Measurements from ENCODE around the gene PRRG1. TPM values are rescaled to one million over a fixed set of nuclear protein-coding genes. Genes with fewer than 3 reads are reported as not detected.

Gene PRRG1
- total RNA-seq, 1 donor, result 15.3 TPM

DNA sequence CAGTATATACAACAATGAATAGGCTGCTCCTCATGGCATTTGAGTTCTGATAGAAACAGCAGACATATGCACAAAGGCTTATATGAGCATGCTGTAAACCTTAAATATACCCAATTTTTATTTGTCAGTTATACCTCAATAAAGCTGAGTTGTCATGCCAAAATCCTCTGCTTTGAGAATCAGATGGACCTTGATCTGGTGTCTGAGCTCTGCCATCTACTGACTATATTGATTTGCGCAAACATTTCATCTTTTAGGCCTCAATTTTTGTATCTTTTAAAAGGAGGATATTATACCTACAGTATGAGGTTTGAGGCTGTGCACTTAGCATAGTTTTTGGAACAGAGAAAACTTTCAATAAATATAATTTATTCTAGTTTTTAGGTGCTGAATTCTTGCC is 85.2 kb downstream of the PRRG1 start:
- DNase-seq (ENCODE audit: low read depth), result no peak
- no peak for TF ChIP-seq CTCF (IDR thresholded peaks at IDR 0.05; ENCODE audit: insufficient read depth, low read length)

DNA sequence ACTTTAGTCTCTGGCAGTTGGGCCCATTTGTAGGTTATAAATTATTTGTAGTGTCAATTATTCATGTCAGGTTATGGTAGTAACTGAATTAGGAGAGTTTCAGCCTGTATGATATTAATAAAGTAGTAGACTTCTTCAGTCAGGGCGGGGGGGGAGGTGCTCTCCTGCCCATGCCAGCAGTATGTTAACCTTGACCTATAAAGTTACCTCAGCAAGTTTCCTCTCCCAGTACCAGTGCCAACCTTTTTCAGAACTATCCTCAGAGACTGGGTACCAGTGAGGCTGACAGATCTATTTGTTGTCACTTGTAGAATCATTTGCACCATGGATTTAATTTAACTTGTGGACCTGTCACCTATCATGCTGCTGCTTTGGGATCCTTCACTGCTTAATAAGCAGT is 88.0 kb downstream of the PRRG1 start:
- no peak for TF ChIP-seq CTCF (IDR thresholded peaks at IDR 0.05; ENCODE audit: insufficient read depth, low read length)
- DNase-seq (ENCODE audit: low read depth), result no peak
- H3K4me3 ChIP-seq (ENCODE audit: low read depth, low read length), result no peak overlapping the region

More for the DNA sequence above, 85.2 kb downstream of the PRRG1 start:
- H3K4me3 ChIP-seq (ENCODE audit: low read depth, low read length), result no peak overlapping the region

- no peak overlapping the region for H3K4me3 ChIP-seq (ENCODE audit: low read depth, low read length)
- no peak for TF ChIP-seq CTCF (IDR thresholded peaks at IDR 0.05; ENCODE audit: insufficient read depth, low read length)
- no peak for DNase-seq (ENCODE audit: low read depth)
Observed at GRCh38 chrX:37441377-37441776, 92.2 kb downstream of the PRRG1 start.

DNA sequence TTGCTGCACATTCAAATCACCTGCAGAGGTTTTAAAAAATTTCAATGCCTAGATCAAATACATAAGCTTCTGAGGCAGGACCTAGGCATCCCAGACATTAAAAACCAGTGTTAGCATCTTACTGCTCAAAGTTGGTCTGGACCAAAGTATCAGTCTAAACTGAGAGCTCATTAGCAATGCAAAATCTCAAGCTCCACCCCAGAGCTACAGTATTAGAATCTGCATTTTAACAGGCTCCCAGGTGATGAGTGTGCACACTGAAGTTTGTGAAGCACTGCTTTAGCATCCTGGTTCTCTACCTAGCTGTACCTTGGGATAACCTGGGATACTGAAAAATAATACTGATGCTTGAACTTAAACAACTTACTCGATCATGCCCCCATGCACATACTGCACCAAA is 96.0 kb downstream of the PRRG1 start:
- TF ChIP-seq CTCF (IDR thresholded peaks at IDR 0.05; ENCODE audit: insufficient read depth, low read length), result no peak
- no peak for DNase-seq (ENCODE audit: low read depth)
- H3K4me3 ChIP-seq (ENCODE audit: low read depth, low read length), result no peak overlapping the region

DNA sequence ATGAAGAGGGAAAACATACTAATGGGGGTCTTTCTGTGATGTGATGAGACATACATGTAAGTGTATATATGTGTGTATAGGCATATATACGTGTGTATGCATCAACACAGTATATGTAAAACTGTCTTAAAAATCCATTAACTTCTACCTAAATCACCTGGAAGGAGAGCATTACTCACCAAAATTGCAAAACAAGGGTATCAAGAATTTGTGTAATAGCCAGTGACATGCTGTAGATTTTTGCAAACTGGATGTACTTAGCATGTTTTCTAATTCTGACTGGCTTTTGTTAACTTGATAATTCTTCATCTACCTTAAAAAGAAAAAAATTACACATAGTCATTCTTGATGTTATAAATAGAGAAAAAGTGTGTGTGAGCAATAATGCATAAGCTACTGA is 104.7 kb downstream of the PRRG1 start:
- no peak for DNase-seq (ENCODE audit: low read depth)
- TF ChIP-seq CTCF (IDR thresholded peaks at IDR 0.05; ENCODE audit: insufficient read depth, low read length), result no peak
- H3K4me3 ChIP-seq (ENCODE audit: low read depth, low read length), result no peak overlapping the region

DNA sequence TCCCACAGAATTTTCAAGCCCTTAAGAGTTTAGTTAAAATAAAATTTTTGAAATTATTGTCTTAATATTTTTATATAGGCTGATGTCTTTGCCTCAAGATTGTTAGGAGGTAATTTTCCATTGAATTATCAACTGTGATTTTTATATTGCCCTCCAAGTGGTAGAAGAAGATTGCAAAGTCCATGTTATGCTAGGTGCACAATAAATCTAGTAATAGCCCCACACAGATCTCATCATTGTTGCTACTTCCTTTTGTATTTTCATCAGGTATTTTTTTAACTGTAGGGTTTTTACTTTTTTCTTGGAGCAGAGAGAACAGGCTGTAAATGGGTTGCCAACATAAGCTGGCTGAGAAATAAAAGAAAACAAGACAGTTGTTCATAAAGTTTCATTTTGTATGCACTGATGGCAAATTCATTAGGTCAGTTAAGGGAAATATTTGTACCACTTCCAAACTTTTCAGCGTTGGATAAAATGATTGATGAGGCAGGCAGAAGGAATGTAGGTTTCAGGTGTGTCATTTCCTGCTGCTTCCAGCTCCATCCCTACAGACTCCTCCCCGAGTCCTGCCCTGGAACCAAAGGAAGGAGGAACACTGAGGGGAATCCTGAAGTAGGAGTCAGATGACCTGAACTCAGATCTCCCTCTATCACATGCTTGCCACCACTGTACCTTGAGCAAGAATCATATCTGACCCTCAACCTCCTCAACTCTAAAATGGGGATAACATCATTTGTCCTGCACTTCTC is 105.5 kb downstream of the PRRG1 start:
- DNase-seq (ENCODE audit: low read depth), result peak; percentile 52
- no peak overlapping the region for H3K4me3 ChIP-seq (ENCODE audit: low read depth, low read length)

More for the DNA sequence above, 105.5 kb downstream of the PRRG1 start:
- TF ChIP-seq CTCF (IDR thresholded peaks at IDR 0.05; ENCODE audit: insufficient read depth, low read length), result no peak
